Measurements from ENCODE around the gene PNPLA8.

The PNPLA8 gene

GRCh38 chr7:108440613-108441012 is 85.3 kb downstream of the PNPLA8 start:
- no peak for DNase-seq

DNA sequence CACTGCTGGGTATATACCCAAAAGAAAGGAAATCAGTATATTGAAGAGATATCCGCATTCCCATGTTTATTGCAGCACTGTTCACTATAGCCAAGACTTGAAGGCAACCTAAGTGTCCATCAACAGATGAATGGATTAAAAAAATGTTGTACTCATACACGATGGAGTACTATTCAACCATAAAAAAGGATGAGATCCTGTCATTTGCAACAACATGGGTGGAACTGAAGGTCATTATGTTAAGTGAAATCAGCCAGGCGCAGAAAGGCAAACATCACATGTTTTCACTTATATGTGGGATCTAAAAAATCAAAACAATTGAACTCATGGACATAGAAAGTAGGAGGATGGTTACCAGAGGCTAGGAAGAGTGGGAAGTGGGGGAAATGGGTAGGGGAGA is 89.0 kb downstream of the PNPLA8 start:
- DNase-seq, result no peak

GRCh38 chr7:108434010-108434409 is 91.9 kb downstream of the PNPLA8 start:
- DNase-seq, result no peak

DNA sequence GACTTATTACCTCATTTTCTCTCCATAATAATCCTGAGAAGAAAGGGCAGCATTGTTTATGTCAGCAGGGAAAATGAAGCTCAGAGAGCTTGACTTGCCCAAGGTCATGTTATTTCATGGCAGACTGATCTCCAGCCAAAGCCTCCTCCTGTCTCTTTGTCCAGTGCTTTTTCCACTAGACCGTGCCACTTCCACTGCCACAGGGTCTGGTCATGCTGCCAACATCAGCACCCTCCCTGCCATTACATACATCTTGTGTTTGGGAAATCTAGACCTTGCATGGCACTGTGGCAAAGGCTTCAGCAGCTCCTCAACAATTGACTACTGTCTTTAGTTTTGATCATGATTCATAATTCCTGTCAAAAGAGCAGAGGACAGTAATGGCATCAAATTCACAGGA is 94.8 kb downstream of the PNPLA8 start:
- no peak for DNase-seq

GRCh38 chr7:108430664-108431063 is 95.3 kb downstream of the PNPLA8 start:
- no peak for DNase-seq

- no peak for DNase-seq
These were observed 98.2 kb downstream of the PNPLA8 start for GRCh38 chr7:108427766-108428165.

GRCh38 chr7:108425714-108426275 is 100.1 kb downstream of the PNPLA8 start:
- peak; percentile 69 for DNase-seq

DNA sequence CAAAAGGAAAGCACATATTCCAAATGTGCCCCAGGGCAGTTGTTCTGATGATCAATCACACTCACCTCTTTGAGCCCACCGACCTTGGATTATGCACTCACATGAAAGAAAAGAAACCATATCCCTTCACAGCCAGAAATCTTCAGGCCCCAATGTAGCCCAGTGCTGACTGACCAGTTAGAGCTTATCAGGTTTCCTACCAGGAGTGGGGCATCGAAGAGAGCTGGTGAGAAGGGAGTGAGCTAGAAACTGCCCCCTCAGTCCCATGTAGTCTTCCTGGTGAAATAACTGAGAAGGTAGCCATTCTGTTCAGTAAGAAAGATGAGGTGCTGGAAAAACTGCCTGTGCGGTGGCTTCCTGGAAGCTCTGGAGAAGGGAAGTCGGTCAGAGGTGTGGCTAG is 101.9 kb downstream of the PNPLA8 start:
- peak; percentile 31 for DNase-seq

DNA sequence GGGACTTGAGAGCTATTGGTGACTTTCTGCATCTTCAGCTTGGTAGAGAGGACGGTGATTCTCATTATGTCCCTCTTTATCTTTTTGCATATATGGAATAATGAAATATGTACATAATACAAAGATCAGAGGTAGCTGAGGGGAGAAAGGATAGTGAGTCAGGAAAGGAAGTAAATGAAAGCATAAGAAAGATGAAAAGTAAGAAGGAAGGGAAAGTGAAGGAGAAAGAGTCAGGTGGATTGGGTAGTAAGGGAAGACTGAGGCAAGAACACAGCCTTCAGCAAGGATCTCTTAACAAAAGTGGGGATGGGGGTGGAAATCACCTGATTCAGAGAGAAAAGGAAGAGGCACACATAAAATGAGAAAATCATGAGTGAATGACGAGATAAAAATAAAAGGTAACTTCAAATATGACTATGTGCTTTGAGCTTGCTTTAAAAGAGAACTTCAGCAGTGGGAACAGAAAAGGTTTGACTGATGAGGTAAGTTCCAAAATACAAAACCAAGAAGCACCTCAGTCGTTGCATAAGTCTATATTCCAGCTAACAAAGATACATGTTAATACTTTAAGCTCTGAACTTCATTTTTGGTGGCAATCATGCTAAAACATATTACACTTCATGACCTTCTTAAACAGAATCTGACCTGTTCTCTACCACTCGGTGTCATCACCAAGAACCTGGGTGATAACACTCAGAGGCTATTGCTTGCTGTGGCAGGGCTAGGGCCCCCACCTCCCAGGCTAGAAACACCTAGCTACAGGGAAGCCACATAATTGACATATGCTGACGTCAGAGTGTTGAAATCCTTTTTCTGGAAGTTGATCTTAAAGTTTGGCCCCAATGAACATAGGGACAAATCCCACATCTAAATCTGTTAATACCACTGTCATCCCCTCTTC is 102.6 kb downstream of the PNPLA8 start:
- no peak for DNase-seq

GRCh38 chr7:108421720-108422331 is 104.1 kb downstream of the PNPLA8 start:
- peak; percentile 23 for DNase-seq
